Panc1 (cell line): Measurements from ENCODE around the gene NDUFS4.
"Not testable (repeated sequence)": the region's sequence is repeated elsewhere in the genome, so short reads cannot be mapped to it uniquely, and the experiment has no call there.

Experiments
- POLR2AphosphoS5 ChIP-seq: IDR thresholded peaks from 2 replicates; pipeline ENCODE4 v1.6.1; 2012; ENCODE audit warnings: mild to moderate bottlenecking, low read depth, low read length, moderate library complexity
- REST ChIP-seq, 2 experiments: IDR thresholded peaks; 2 replicates each; pipeline ENCODE4 v1.6.1; 2011 to 2012; ENCODE audit warnings: low read depth in 2 of 2, control low read depth in 1 of 2, low read length in 1 of 2, mild to moderate bottlenecking in 1 of 2, moderate library complexity in 1 of 2; ENCODE audit not compliant: insufficient read depth in 1 of 2
- SIN3A ChIP-seq: IDR thresholded peaks from 2 replicates; pipeline ENCODE4 v1.6.1; 2012; ENCODE audit warnings: low read depth, mild to moderate bottlenecking, low read length, moderate library complexity, borderline replicate concordance; ENCODE audit not compliant: insufficient read depth
- TF ChIP-seq, protein P1 (sequence below): fragments of 450-650 bp; IDR thresholded peaks from 2 replicates; pipeline ENCODE4 v1.5.1; 2017; ENCODE audit warnings: mild to moderate bottlenecking

DNA sequence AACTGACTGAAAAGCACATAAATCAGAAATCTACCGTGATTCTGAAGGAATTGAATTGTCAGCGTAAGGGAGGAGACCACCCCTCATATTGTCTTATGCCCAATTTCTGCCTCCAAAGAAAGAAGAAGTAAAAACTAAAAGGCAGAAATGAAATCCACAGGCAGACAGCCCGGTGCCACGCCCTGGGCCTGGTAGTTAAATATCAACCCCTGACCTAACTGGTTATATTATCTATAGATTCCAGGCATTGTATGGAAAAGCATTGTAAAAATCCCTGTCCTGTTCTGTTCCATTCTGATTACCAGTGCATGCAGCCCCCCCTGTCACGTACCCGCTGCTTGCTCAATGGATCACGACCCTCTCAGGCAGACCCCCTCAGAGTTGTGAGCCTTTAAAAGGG lies 11.9 kb upstream of the NDUFS4 start:
- TF ChIP-seq, protein P1, sequence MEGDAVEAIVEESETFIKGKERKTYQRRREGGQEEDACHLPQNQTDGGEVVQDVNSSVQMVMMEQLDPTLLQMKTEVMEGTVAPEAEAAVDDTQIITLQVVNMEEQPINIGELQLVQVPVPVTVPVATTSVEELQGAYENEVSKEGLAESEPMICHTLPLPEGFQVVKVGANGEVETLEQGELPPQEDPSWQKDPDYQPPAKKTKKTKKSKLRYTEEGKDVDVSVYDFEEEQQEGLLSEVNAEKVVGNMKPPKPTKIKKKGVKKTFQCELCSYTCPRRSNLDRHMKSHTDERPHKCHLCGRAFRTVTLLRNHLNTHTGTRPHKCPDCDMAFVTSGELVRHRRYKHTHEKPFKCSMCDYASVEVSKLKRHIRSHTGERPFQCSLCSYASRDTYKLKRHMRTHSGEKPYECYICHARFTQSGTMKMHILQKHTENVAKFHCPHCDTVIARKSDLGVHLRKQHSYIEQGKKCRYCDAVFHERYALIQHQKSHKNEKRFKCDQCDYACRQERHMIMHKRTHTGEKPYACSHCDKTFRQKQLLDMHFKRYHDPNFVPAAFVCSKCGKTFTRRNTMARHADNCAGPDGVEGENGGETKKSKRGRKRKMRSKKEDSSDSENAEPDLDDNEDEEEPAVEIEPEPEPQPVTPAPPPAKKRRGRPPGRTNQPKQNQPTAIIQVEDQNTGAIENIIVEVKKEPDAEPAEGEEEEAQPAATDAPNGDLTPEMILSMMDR: not testable (repeated sequence)
- not testable (repeated sequence) for TF ChIP-seq REST (IDR thresholded peaks at IDR 0.05; ENCODE audit: insufficient read depth in 1 of 2, low read depth in 2 of 2, low read length in 1 of 2); POLR2AphosphoS5; SIN3A
